Aorta (tissue), 5 donors: ENCODE results near the gene TM4SF20. TPM values are rescaled to one million over a fixed set of nuclear protein-coding genes. Genes with fewer than 3 reads are reported as not detected.

Source experiments
- ATAC-seq: fragments of 200-7000 bp; cut with Tn5 transposase; one replicate; pipeline ENCODE4 v1.9.1; 2022; ENCODE audit warnings: moderate library complexity; ENCODE audit not compliant: low FRiP score
- DNase-seq, 2 donors: peaks; one replicate each; pipeline ENCODE4 v3.0.0-alpha.2; 2020
- H3K27ac ChIP-seq, 2 donors: one replicate each; pipeline ENCODE4 v1.5.1; 2013; ENCODE audit warnings: low read length in 2 of 2, mild to moderate bottlenecking in 2 of 2, moderate library complexity in 2 of 2, control low read depth in 1 of 2, inconsistent platforms in 1 of 2, low read depth in 1 of 2
- H3K27me3 ChIP-seq, 2 donors: one replicate each; pipeline ENCODE4 v1.6.1; 2013; ENCODE audit warnings: control low read depth in 1 of 2, low read length in 1 of 2, mild to moderate bottlenecking in 1 of 2, moderate library complexity in 1 of 2; ENCODE audit not compliant: insufficient read depth in 2 of 2, control insufficient read depth in 1 of 2
- H3K36me3 ChIP-seq, 2 donors: one replicate each; pipeline ENCODE4 v1.6.1; 2013; ENCODE audit warnings: control low read depth in 1 of 2, low read length in 1 of 2, mild to moderate bottlenecking in 1 of 2; ENCODE audit not compliant: insufficient read depth in 2 of 2, control insufficient read depth in 1 of 2
- H3K4me1 ChIP-seq, 2 donors: one replicate each; pipeline ENCODE4 v1.6.1; 2013; ENCODE audit warnings: low read length in 2 of 2, control low read depth in 1 of 2, mild to moderate bottlenecking in 1 of 2, moderate library complexity in 1 of 2; ENCODE audit not compliant: insufficient read depth in 2 of 2, control insufficient read depth in 1 of 2
- H3K4me3 ChIP-seq, 2 donors: one replicate each; pipeline ENCODE4 v1.5.1; 2013; ENCODE audit warnings: low read length in 2 of 2, control low read depth in 1 of 2, mild to moderate bottlenecking in 1 of 2
- H3K9me3 ChIP-seq: one replicate; pipeline ENCODE4 v1.6.1; 2013; ENCODE audit warnings: mild to moderate bottlenecking, low read length; ENCODE audit not compliant: control insufficient read depth
- WGBS, 2 donors: extraction: QIAGEN DNeasy Blood & Tissue Kit; methylation state at CpG; one replicate each; pipeline ENCODE4 v1.1.7; 2013; 5-methylcytosine and 5-hydroxymethylcytosine counted together
- intact Hi-C, 2 donors: fragments of 100-400 bp; cut with DNase I; formaldehyde crosslinking; loops; one replicate each; pipeline versions ENCODE4 v1.14.2 to v1.15.0; 2022
- polyA plus RNA-seq, 2 donors: library from polyadenylated mRNA; stranded (reverse); fragments of 200-250 nt; gene quantifications; one replicate each; pipeline ENCODE4 v1.2.3, GENCODE V29; 2013
- total RNA-seq, 2 donors: library from RNA; stranded (reverse); fragmentation: NEBNext Ultra II Directional; extraction: Animal tissue kit (Norgen Biotek cat#: 25700); gene quantifications; one replicate each; pipeline ENCODE4 v1.2.1, GENCODE V29; 2021
- donor health status: healthy with polysubstance abuse.
- donor health status: Bipolar disorder and iron deficiency.
- donor health status: DM: no; HTN: no; CAD: no.
- donor health status: DM: no; HTN: no; CAD: no.
- donor health status: DM: yes; HTN: yes; CAD: no.

Gene TM4SF20
- total and polyA plus RNA-seq, 4 donors, result 25.0 TPM; not detected in 3

GRCh38 chr2:227341553-227341952 is 37.6 kb downstream of the TM4SF20 start:
- ATAC-seq, result no peak
- intact Hi-C loops, result no loop called here
- WGBS, 2 donors, result 73 to 77% methylated on average over 2 of the region's 2 CpGs
- Histone ChIP-seq H3K36me3 (peaks cover 0 to 5% of the 10 kb centered on the region in 2 donors), H3K4me1 (no peaks in the 10 kb centered on the region), H3K4me3 (no peak overlapping the region), H3K27me3 (no peaks in the 10 kb centered on the region), H3K27ac (no peak overlapping the region), H3K9me3 (no peaks in the 10 kb centered on the region)
- DNase-seq, result no peak

DNA sequence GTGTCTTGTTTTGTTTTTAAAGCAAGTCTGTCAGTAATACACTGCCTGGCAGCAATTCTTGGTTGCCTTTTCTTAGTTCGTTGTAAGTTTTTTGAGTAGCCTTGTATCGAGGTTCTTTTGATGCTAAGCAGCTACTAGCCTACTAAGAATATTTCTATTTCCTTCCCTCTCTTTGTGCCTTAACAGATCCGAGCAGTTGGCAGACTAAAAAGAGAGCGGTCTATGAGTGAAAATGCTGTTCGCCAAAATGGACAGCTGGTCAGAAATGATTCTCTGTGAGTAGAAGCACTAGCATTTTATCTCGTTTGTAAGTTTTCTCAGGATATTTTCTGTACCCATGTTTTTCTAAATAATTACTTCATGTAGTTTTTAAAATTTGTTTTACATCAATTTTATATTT is 39.0 kb downstream of the TM4SF20 start:
- Histone ChIP-seq H3K27ac (no peak overlapping the region), H3K4me3 (no peak overlapping the region), H3K9me3 (no peaks in the 10 kb centered on the region), H3K27me3 (no peaks in the 10 kb centered on the region), H3K36me3 (peaks cover 0 to 5% of the 10 kb centered on the region in 2 donors), H3K4me1 (no peaks in the 10 kb centered on the region)
- 70% methylated on average over 6 of the region's 6 CpGs for WGBS, 2 donors
- ATAC-seq, result no peak
- DNase-seq, result no peak
- intact Hi-C loops, result no loop called here

GRCh38 chr2:227339098-227339599 is 40.0 kb downstream of the TM4SF20 start:
- Histone ChIP-seq H3K27me3 (no peaks in the 10 kb centered on the region), H3K27ac (no peak overlapping the region), H3K36me3 (peaks cover 2 to 5% of the 10 kb centered on the region in 2 donors), H3K9me3 (no peaks in the 10 kb centered on the region), H3K4me3 (no peak overlapping the region), H3K4me1 (no peaks in the 10 kb centered on the region)
- 97% methylated on average over 2 of the region's 2 CpGs for WGBS, 2 donors
- no peak for ATAC-seq
- DNase-seq, result no peak
- intact Hi-C loops, result no loop called here

DNA sequence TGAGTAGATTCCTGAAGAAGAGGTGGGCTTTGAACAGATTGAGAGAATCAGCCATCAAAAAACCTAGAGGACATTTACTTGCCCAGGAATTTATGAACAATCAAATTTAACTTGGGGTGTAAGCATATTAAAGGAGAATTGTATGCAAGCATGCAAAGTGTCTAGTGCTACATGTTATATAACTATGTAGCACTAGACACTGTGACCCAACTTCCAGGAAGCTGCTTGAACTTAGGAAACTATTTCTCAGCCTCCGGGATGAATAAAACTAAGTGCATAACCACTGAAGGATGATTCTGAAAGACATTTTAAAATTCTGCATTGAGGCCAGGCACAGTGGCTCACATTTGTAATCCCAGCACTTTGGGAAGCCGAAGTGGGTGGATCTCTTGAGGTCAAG is 41.7 kb downstream of the TM4SF20 start:
- WGBS, 2 donors, result 99% methylated on average over 2 of the region's 2 CpGs
- Histone ChIP-seq H3K9me3 (no peaks in the 10 kb centered on the region), H3K4me1 (no peaks in the 10 kb centered on the region), H3K36me3 (peaks cover 3 to 5% of the 10 kb centered on the region in 2 donors), H3K4me3 (no peak overlapping the region), H3K27ac (no peak overlapping the region), H3K27me3 (no peaks in the 10 kb centered on the region)
- intact Hi-C loops, result no loop called here
- ATAC-seq (no peak), DNase-seq (no peak)

DNA sequence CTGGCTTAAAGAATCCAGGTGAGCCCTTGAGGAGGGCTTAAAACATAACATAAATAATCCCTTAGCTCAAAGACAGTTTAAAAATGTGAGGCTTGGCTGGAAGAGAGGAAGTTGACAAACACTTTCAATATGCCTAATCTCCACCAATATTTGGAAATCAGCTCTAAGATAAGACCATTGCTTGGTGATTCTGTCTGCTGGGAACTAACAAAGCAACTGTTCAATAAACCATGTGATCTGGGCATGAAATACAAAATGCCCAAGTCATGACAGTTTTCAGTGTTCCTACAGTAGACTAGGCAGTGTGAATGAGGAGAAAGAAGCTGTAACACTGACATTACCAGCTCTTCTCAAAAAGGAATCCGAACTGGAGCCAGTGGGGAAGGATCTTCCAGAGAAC is 43.4 kb downstream of the TM4SF20 start:
- no peak overlapping the region for H3K4me3 ChIP-seq
- peaks cover 3 to 5% of the 10 kb centered on the region in 2 donors for H3K36me3 ChIP-seq
- intact Hi-C loops, result no loop called here

DNA sequence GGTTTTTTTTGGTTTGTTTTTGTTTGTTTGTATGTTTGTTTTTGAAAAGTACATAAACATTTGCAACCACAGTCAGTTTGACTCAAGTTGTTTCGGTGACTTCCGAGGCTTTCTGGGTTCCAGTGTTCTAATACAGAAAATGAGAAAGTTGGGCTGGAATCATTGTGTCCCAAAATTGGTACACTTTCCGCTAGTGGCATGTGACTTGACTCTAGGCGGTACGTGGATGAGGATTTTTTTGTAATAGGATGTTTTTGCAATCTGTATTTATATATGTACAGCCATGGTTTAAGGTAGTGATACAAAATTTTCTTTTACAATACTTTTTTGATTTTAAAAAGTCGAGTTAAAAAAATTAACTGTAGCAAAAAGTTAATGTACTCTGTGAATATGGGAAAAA is 52.3 kb downstream of the TM4SF20 start:
- Histone ChIP-seq H3K36me3 (no peaks in the 10 kb centered on the region), H3K4me1 (peaks cover 0 to 3% of the 10 kb centered on the region in 2 donors), H3K27ac (no peak overlapping the region), H3K9me3 (no peaks in the 10 kb centered on the region), H3K4me3 (no peak overlapping the region), H3K27me3 (no peaks in the 10 kb centered on the region)
- ATAC-seq (no peak), DNase-seq (no peak)
- intact Hi-C loops, result loop anchor here (5.0 to 10.0 kb wide), 2 partner anchors 41 to 138 kb away; no protein-coding TSS in a partner anchor
- 92 to 93% methylated on average over 6 of the region's 6 CpGs for WGBS, 2 donors

More for the DNA sequence above, 43.4 kb downstream of the TM4SF20 start:
- Histone ChIP-seq H3K4me1 (no peaks in the 10 kb centered on the region), H3K9me3 (no peaks in the 10 kb centered on the region), H3K27me3 (no peaks in the 10 kb centered on the region), H3K27ac (no peak overlapping the region)
- no peak for ATAC-seq
- DNase-seq, result no peak
- WGBS, 2 donors, result 97 to 99% methylated on average over 1 of the region's 1 CpG

DNA sequence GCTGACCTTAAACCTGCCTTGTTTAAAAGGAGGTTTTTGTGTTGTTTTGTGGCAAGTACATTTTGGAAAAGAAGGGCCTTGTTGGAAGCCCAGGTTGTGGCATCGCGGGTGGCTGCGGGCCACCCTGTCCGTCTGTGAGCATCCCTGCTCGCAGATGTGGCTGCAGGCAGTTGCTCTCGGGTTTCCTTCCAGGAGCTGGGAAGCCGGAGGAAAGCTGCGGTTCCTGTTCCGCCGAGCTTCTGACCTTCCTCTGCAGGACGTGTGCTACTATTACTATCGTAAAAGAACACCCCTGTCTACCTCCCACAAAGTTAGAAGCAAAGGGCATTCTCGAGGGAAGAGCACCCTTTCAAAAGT is 53.3 kb downstream of the TM4SF20 start:
- Histone ChIP-seq H3K36me3 (no peaks in the 10 kb centered on the region), H3K27ac (peak overlapping the region in 1 of 2 donors; percentile 61), H3K4me1 (peaks cover 0 to 3% of the 10 kb centered on the region in 2 donors), H3K4me3 (peak overlapping the region; percentile 95 to 97), H3K27me3 (no peaks in the 10 kb centered on the region), H3K9me3 (no peaks in the 10 kb centered on the region)
- intact Hi-C loops, result loop anchor here (5.0 to 10.0 kb wide), 2 partner anchors 41 to 139 kb away; no protein-coding TSS in a partner anchor
- DNase-seq (peak in 1 of 2 donors; percentile 60), ATAC-seq (peak; percentile 39)
- WGBS, 2 donors, result 0% methylated on average over 13 of the region's 13 CpGs

- peak; percentile 100 for ATAC-seq
- H3K27me3 ChIP-seq, result no peaks in the 10 kb centered on the region
- intact Hi-C loops, result loop anchor here (5.0 to 10.0 kb wide), 2 partner anchors 42 to 140 kb away; no protein-coding TSS in a partner anchor
- DNase-seq, result peak; percentile 96 to 98
- peak within 1 kb of the TSS; percentile 73 to 85 for H3K27ac ChIP-seq
- H3K9me3 ChIP-seq, result no peaks in the 10 kb centered on the region
- H3K4me3 ChIP-seq, result peak within 1 kb of the TSS; percentile 95 to 97
- H3K36me3 ChIP-seq, result no peaks in the 10 kb centered on the region
- 0 to 11% methylated on average over 55 to 67 of the region's 67 CpGs for WGBS, 2 donors
- peaks cover 0 to 3% of the 10 kb centered on the region in 2 donors for H3K4me1 ChIP-seq
Measured at GRCh38 chr2:227324995-227325838, 53.9 kb downstream of the TM4SF20 start, which contains the start of gene MFF. TSS of gene MFF (plus strand) at chr2:227325251. CDS start at chr2:227330666, 5,415 bp downstream.
